Measurements from ENCODE around the gene ZNF205.

DNA sequence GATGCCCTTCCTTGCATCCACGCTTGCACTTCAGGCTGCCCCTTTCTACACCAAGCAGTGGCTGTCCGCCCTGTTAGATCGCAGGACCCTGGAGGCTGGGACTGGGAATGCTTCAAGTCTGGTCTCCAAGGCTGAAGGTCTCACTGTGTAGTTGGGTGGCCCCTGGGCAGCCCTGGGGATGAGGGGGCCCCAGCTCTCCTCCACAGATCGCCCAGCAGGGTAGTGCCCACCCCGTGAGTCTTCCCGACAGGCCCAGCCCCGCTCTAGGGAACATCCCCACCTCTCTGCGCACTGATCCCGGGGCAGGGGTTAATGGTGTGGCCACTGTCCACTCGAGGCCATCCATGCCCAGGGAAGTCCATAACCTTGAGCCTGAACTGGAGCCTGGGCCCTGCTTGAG is 32.8 kb downstream of the ZNF205 start:
- TF ChIP-seq, protein P1, sequence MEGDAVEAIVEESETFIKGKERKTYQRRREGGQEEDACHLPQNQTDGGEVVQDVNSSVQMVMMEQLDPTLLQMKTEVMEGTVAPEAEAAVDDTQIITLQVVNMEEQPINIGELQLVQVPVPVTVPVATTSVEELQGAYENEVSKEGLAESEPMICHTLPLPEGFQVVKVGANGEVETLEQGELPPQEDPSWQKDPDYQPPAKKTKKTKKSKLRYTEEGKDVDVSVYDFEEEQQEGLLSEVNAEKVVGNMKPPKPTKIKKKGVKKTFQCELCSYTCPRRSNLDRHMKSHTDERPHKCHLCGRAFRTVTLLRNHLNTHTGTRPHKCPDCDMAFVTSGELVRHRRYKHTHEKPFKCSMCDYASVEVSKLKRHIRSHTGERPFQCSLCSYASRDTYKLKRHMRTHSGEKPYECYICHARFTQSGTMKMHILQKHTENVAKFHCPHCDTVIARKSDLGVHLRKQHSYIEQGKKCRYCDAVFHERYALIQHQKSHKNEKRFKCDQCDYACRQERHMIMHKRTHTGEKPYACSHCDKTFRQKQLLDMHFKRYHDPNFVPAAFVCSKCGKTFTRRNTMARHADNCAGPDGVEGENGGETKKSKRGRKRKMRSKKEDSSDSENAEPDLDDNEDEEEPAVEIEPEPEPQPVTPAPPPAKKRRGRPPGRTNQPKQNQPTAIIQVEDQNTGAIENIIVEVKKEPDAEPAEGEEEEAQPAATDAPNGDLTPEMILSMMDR (IDR thresholded peaks at IDR 0.05) = no peak
- TF ChIP-seq POLR2A (IDR thresholded peaks at IDR 0.05) = no peak
